Adrenal gland (tissue), 5 donors: ENCODE measurements around the gene ALDH16A1.
A peak's percentile ranks its signal among the peaks of the same experiment; 100 is the strongest.

ENCODE experiments used
- POLR2A ChIP-seq, 2 donors: fragments of 450-650 bp; IDR thresholded peaks; one replicate each; pipeline ENCODE4 v1.6.1; 2017; ENCODE audit warnings: antibody characterized with exemption in 2 of 2, mild to moderate bottlenecking in 2 of 2, moderate library complexity in 1 of 2
- TF ChIP-seq, protein P1 (sequence below), 6 experiments: fragments of 450-650 bp in 4 of 6; fragments of 200-600 bp in 2 of 6; sonication (generic) in 1 of 6; IDR thresholded peaks; 1 replicate in 5 of 6; 2 replicates in 1 of 6; pipeline versions ENCODE4 v1.5.1 to v1.8.0; 2016 to 2021; ENCODE audit warnings: antibody characterized with exemption in 6 of 6, mild to moderate bottlenecking in 2 of 6, moderate library complexity in 1 of 6
- donor health status: DM: no; HTN: no; CAD: no.

DNA sequence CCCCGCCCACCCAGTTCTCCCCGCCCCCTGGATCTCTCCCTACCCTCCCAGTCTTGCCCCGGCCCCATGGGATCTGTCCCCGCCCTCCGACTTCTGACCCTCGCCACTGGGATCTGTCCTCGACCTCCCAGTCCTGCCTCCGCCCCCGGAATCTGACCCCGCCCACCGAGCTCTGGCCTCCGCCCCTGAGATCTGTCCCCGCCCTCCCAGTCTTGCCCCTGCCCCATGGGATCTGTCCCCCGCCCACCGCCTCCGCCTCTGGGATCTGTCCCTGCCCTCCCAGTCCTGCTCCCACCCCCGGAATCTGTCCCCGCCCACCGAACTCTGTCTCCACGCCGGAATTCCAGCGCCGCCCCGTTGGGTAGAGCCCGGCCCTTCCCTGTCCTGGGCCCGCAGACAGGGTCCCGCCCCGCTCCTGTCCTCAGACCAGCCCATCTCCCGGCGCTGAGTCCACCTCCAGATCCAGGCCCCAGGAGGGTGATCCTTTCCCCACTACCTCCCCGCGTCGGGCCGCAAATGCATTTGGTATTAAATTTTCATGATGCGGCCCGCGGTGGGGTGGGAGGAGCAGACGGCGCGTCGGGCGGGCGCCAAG is 10.2 kb upstream of the ALDH16A1 start:
- TF ChIP-seq, protein P1, sequence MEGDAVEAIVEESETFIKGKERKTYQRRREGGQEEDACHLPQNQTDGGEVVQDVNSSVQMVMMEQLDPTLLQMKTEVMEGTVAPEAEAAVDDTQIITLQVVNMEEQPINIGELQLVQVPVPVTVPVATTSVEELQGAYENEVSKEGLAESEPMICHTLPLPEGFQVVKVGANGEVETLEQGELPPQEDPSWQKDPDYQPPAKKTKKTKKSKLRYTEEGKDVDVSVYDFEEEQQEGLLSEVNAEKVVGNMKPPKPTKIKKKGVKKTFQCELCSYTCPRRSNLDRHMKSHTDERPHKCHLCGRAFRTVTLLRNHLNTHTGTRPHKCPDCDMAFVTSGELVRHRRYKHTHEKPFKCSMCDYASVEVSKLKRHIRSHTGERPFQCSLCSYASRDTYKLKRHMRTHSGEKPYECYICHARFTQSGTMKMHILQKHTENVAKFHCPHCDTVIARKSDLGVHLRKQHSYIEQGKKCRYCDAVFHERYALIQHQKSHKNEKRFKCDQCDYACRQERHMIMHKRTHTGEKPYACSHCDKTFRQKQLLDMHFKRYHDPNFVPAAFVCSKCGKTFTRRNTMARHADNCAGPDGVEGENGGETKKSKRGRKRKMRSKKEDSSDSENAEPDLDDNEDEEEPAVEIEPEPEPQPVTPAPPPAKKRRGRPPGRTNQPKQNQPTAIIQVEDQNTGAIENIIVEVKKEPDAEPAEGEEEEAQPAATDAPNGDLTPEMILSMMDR (IDR thresholded peaks at IDR 0.05): no peak
- TF ChIP-seq POLR2A (IDR thresholded peaks at IDR 0.05): peak in 1 of 2 donors; percentile 14
